HEK293 (cell line): ENCODE results near the gene AGMAT.

ENCODE experiments used
- BCL6B ChIP-seq: fragments of 450-650 bp; formaldehyde crosslinking; IDR thresholded peaks from 2 replicates; pipeline ENCODE4 v1.5.1; 2017; ENCODE audit warnings: missing biosample characterization, missing genetic modification characterization
- GLIS1 ChIP-seq: fragments of 450-650 bp; formaldehyde crosslinking; IDR thresholded peaks from 2 replicates; pipeline ENCODE4 v1.5.1; 2016; ENCODE audit warnings: missing biosample characterization, missing genetic modification characterization
- GLIS2 ChIP-seq: fragments of 450-650 bp; formaldehyde crosslinking; IDR thresholded peaks from 2 replicates; pipeline ENCODE4 v1.5.1; 2016; ENCODE audit warnings: missing biosample characterization, missing genetic modification characterization
- KLF1 ChIP-seq: fragments of 450-650 bp; formaldehyde crosslinking; IDR thresholded peaks from 2 replicates; pipeline ENCODE4 v1.5.1; 2016; ENCODE audit warnings: missing biosample characterization, missing genetic modification characterization
- KLF16 ChIP-seq: fragments of 450-650 bp; formaldehyde crosslinking; IDR thresholded peaks from 2 replicates; pipeline ENCODE4 v1.5.1; 2017; ENCODE audit warnings: missing biosample characterization, missing genetic modification characterization
- MYNN ChIP-seq: fragments of 450-650 bp; formaldehyde crosslinking; IDR thresholded peaks from 2 replicates; pipeline ENCODE4 v1.5.1; 2016; ENCODE audit warnings: missing biosample characterization, missing genetic modification characterization, borderline replicate concordance
- PBX3 ChIP-seq: sonication (generic); formaldehyde crosslinking; IDR thresholded peaks from 2 replicates; pipeline ENCODE4 v1.8.1; 2022; ENCODE audit warnings: mild to moderate bottlenecking, moderate library complexity, missing genetic modification reagents
- SETDB1 ChIP-seq: IDR thresholded peaks from one replicate; pipeline ENCODE4 v1.6.1; 2017; ENCODE audit warnings: mild to moderate bottlenecking, low read length, moderate library complexity, mixed read lengths; ENCODE audit not compliant: insufficient read length
- SP2 ChIP-seq: fragments of 450-650 bp; formaldehyde crosslinking; IDR thresholded peaks from 2 replicates; pipeline ENCODE4 v1.5.1; 2016; ENCODE audit warnings: missing biosample characterization, missing genetic modification characterization
- ZBTB8A ChIP-seq: fragments of 450-650 bp; formaldehyde crosslinking; IDR thresholded peaks from 2 replicates; pipeline ENCODE4 v1.5.1; 2016; ENCODE audit warnings: missing biosample characterization, missing genetic modification characterization
- ZFP37 ChIP-seq: fragments of 450-650 bp; formaldehyde crosslinking; IDR thresholded peaks from 2 replicates; pipeline ENCODE4 v1.5.1; 2016; ENCODE audit warnings: missing biosample characterization, missing genetic modification characterization
- ZIC2 ChIP-seq: fragments of 450-650 bp; formaldehyde crosslinking; IDR thresholded peaks from 2 replicates; pipeline ENCODE4 v1.5.1; 2016; ENCODE audit warnings: missing biosample characterization, missing genetic modification characterization
- ZNF155 ChIP-seq: fragments of 450-650 bp; formaldehyde crosslinking; IDR thresholded peaks from 2 replicates; pipeline ENCODE4 v1.5.1; 2016; ENCODE audit warnings: missing biosample characterization, missing genetic modification characterization
- ZNF157 ChIP-seq: fragments of 450-650 bp; formaldehyde crosslinking; IDR thresholded peaks from 2 replicates; pipeline ENCODE4 v1.5.1; 2016; ENCODE audit warnings: missing biosample characterization, missing genetic modification characterization
- ZNF2 ChIP-seq: fragments of 450-650 bp; formaldehyde crosslinking; IDR thresholded peaks from 2 replicates; pipeline ENCODE4 v1.5.1; 2016; ENCODE audit warnings: missing biosample characterization, missing genetic modification characterization
- ZNF335 ChIP-seq: fragments of 450-650 bp; formaldehyde crosslinking; conservative IDR thresholded peaks from 2 replicates; pipeline ENCODE4 v1.5.1; 2016; ENCODE audit warnings: missing biosample characterization, missing genetic modification characterization
- ZNF558 ChIP-seq: fragments of 450-650 bp; formaldehyde crosslinking; IDR thresholded peaks from 2 replicates; pipeline ENCODE4 v1.5.1; 2016; ENCODE audit warnings: missing biosample characterization, missing genetic modification characterization
- ZNF600 ChIP-seq: fragments of 450-650 bp; formaldehyde crosslinking; IDR thresholded peaks from 2 replicates; pipeline ENCODE4 v1.5.1; 2016; ENCODE audit warnings: missing biosample characterization, missing genetic modification characterization
- ZNF660 ChIP-seq: fragments of 450-650 bp; IDR thresholded peaks from 2 replicates; pipeline ENCODE4 v1.5.1; 2018; ENCODE audit warnings: missing biosample characterization, mild to moderate bottlenecking, missing genetic modification characterization
- ZNF76 ChIP-seq: fragments of 450-650 bp; formaldehyde crosslinking; IDR thresholded peaks from 2 replicates; pipeline ENCODE4; 2016; ENCODE audit warnings: low read depth, missing biosample characterization, missing genetic modification characterization, borderline replicate concordance
- ZNF785 ChIP-seq: fragments of 450-650 bp; formaldehyde crosslinking; IDR thresholded peaks from 2 replicates; pipeline ENCODE4 v1.5.1; 2016; ENCODE audit warnings: missing biosample characterization, missing genetic modification characterization
- ZNF830 ChIP-seq: fragments of 450-650 bp; IDR thresholded peaks from 2 replicates; pipeline ENCODE4 v1.5.0; 2018; ENCODE audit warnings: missing biosample characterization, missing genetic modification characterization, low read depth, mild to moderate bottlenecking, moderate library complexity
- ZSCAN23 ChIP-seq: fragments of 450-650 bp; formaldehyde crosslinking; IDR thresholded peaks from 2 replicates; pipeline ENCODE4 v1.5.1; 2016; ENCODE audit warnings: missing biosample characterization, missing genetic modification characterization
- ZXDB ChIP-seq: fragments of 450-650 bp; formaldehyde crosslinking; IDR thresholded peaks from 2 replicates; pipeline ENCODE4 v1.5.1; 2016; ENCODE audit warnings: missing biosample characterization, missing genetic modification characterization
- TF ChIP-seq, protein P1 (sequence below): fragments of 450-650 bp; formaldehyde crosslinking; optimal IDR thresholded peaks from 2 replicates; pipeline ENCODE3; 2016; ENCODE audit warnings: missing biosample characterization, mild to moderate bottlenecking, missing genetic modification characterization
- TF ChIP-seq, protein P2 (sequence below): IDR thresholded peaks from 2 replicates; pipeline ENCODE4 v1.6.1; 2011; ENCODE audit warnings: mild to moderate bottlenecking, low read depth, low read length, borderline replicate concordance
- TF ChIP-seq, protein P3 (sequence below): fragments of 450-650 bp; formaldehyde crosslinking; IDR thresholded peaks from 2 replicates; pipeline ENCODE4 v1.5.1; 2017; ENCODE audit warnings: missing biosample characterization, missing genetic modification characterization
- TF ChIP-seq, protein P4 (sequence below): fragments of 450-650 bp; formaldehyde crosslinking; IDR thresholded peaks from 2 replicates; pipeline ENCODE4 v1.5.1; 2017; ENCODE audit warnings: missing biosample characterization, missing genetic modification characterization
- TF ChIP-seq, protein P5 (sequence below): fragments of 450-650 bp; formaldehyde crosslinking; IDR thresholded peaks from 2 replicates; pipeline ENCODE4 v1.5.1; 2016; ENCODE audit warnings: missing biosample characterization, missing genetic modification characterization

The AGMAT gene

GRCh38 chr1:15603050-15603965, 18.5 kb upstream of the AGMAT start (continued):
- TF ChIP-seq ZBTB8A (tag by site-specific recombination), result peak; percentile 37; the same call in 1 of the 2 replicates
- TF ChIP-seq ZNF660 (tag by site-specific recombination), result peak; percentile 14
- TF ChIP-seq ZSCAN23 (tag by site-specific recombination), result no peak
- TF ChIP-seq ZNF335 (tag by site-specific recombination), result peak; percentile 85
- TF ChIP-seq, protein P1, sequence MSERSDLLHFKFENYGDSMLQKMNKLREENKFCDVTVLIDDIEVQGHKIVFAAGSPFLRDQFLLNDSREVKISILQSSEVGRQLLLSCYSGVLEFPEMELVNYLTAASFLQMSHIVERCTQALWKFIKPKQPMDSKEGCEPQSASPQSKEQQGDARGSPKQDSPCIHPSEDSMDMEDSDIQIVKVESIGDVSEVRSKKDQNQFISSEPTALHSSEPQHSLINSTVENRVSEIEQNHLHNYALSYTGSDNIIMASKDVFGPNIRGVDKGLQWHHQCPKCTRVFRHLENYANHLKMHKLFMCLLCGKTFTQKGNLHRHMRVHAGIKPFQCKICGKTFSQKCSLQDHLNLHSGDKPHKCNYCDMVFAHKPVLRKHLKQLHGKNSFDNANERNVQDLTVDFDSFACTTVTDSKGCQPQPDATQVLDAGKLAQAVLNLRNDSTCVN (tag by site-specific recombination), result peak; percentile 10
- peak; percentile 55; the same call in 1 of the 2 replicates for TF ChIP-seq ZNF2 (tag by site-specific recombination)
- no peak for TF ChIP-seq ZNF155 (tag by site-specific recombination)
- TF ChIP-seq, protein P2, sequence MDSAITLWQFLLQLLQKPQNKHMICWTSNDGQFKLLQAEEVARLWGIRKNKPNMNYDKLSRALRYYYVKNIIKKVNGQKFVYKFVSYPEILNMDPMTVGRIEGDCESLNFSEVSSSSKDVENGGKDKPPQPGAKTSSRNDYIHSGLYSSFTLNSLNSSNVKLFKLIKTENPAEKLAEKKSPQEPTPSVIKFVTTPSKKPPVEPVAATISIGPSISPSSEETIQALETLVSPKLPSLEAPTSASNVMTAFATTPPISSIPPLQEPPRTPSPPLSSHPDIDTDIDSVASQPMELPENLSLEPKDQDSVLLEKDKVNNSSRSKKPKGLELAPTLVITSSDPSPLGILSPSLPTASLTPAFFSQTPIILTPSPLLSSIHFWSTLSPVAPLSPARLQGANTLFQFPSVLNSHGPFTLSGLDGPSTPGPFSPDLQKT, result no peak
- peak; percentile 11; the same call in 1 of the 2 replicates for TF ChIP-seq ZNF157 (tag by site-specific recombination)
- TF ChIP-seq SP2 (tag by site-specific recombination), result peak; percentile 74
- TF ChIP-seq GLIS2, result peak; percentile 24; the same call in 1 of the 2 replicates
- TF ChIP-seq BCL6B (tag by site-specific recombination), result no peak
- no peak for TF ChIP-seq ZFP37
- TF ChIP-seq ZNF830 (tag by site-specific recombination), result no peak
- 0 out of 2 replicates have a peak, but pooled peaks have one; percentile 18 for TF ChIP-seq PBX3 (CRISPR knock-in tag)
- TF ChIP-seq KLF1 (tag by site-specific recombination), result 0 out of 2 replicates have a peak, but pooled peaks have one; percentile 39
- TF ChIP-seq, protein P3, sequence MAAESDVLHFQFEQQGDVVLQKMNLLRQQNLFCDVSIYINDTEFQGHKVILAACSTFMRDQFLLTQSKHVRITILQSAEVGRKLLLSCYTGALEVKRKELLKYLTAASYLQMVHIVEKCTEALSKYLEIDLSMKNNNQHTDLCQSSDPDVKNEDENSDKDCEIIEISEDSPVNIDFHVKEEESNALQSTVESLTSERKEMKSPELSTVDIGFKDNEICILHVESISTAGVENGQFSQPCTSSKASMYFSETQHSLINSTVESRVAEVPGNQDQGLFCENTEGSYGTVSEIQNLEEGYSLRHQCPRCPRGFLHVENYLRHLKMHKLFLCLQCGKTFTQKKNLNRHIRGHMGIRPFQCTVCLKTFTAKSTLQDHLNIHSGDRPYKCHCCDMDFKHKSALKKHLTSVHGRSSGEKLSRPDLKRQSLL (tag by site-specific recombination), result peak; percentile 79
- TF ChIP-seq KLF16, result peak; percentile 11; the same call in 1 of the 2 replicates
- TF ChIP-seq ZXDB, result 0 out of 2 replicates have a peak, but pooled peaks have one; percentile 10
- TF ChIP-seq ZNF785, result peak; percentile 48; the same call in 1 of the 2 replicates
- TF ChIP-seq, protein P4, sequence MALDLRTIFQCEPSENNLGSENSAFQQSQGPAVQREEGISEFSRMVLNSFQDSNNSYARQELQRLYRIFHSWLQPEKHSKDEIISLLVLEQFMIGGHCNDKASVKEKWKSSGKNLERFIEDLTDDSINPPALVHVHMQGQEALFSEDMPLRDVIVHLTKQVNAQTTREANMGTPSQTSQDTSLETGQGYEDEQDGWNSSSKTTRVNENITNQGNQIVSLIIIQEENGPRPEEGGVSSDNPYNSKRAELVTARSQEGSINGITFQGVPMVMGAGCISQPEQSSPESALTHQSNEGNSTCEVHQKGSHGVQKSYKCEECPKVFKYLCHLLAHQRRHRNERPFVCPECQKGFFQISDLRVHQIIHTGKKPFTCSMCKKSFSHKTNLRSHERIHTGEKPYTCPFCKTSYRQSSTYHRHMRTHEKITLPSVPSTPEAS (tag by site-specific recombination), result no peak
- no peak for TF ChIP-seq ZNF558 (tag by site-specific recombination)
- peak; percentile 82; the same call in 1 of the 2 replicates for TF ChIP-seq ZNF76
- TF ChIP-seq MYNN (tag by site-specific recombination), result peak; percentile 60; the same call in 1 of the 2 replicates
- peak; percentile 96 for TF ChIP-seq SETDB1
- TF ChIP-seq, protein P5, sequence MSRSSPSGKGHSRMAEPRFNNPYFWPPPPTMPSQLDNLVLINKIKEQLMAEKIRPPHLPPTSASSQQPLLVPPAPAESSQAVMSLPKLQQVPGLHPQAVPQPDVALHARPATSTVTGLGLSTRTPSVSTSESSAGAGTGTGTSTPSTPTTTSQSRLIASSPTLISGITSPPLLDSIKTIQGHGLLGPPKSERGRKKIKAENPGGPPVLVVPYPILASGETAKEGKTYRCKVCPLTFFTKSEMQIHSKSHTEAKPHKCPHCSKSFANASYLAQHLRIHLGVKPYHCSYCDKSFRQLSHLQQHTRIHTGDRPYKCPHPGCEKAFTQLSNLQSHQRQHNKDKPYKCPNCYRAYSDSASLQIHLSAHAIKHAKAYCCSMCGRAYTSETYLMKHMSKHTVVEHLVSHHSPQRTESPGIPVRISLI (tag by site-specific recombination), result no peak
- peak; percentile 40 for TF ChIP-seq ZIC2 (tag by site-specific recombination)
- peak; percentile 97 for TF ChIP-seq ZNF600 (tag by site-specific recombination)
- 0 out of 2 replicates have a peak, but pooled peaks have one; percentile 17 for TF ChIP-seq GLIS1 (tag by site-specific recombination)
